Mesendoderm (in vitro differentiated cells): ENCODE data around the gene FABP3.
A peak's percentile ranks its signal among the peaks of the same experiment; 100 is the strongest.

Experiments
- DNase-seq: peaks from one replicate; pipeline ENCODE4 v3.0.0; 2013
- H2AK5ac ChIP-seq: 2 replicates; pipeline ENCODE4 v1.6.1; 2013; ENCODE audit warnings: low read length, inconsistent platforms
- H2BK120ac ChIP-seq: 2 replicates; pipeline ENCODE4 v1.6.1; 2013; ENCODE audit warnings: low read depth, mild to moderate bottlenecking, low read length, moderate library complexity, mixed read lengths
- H2BK15ac ChIP-seq: replicated peaks from 2 replicates; pipeline ENCODE4 v1.6.1; 2013; ENCODE audit warnings: low read depth, mild to moderate bottlenecking, moderate library complexity
- H2BK5ac ChIP-seq: 2 replicates; pipeline ENCODE4 v1.6.1; 2013; ENCODE audit warnings: low read length, inconsistent platforms
- H3K18ac ChIP-seq: 2 replicates; pipeline ENCODE4 v1.6.1; 2013; ENCODE audit warnings: mild to moderate bottlenecking, low read length, mixed read lengths
- H3K23ac ChIP-seq: one replicate; pipeline ENCODE4 v1.6.1; 2013; ENCODE audit warnings: low read length
- H3K27ac ChIP-seq: 2 replicates; pipeline ENCODE4 v1.5.1; 2013; ENCODE audit warnings: low read depth, mild to moderate bottlenecking, inconsistent platforms, low read length, moderate library complexity
- H3K27me3 ChIP-seq: 2 replicates; pipeline ENCODE4 v1.6.1; 2013; ENCODE audit warnings: low read length, control low read depth, mild to moderate bottlenecking, inconsistent platforms; ENCODE audit not compliant: insufficient read depth, poor library complexity
- H3K36me3 ChIP-seq: 2 replicates; pipeline ENCODE4 v1.6.1; 2013; ENCODE audit warnings: low read length, inconsistent platforms; ENCODE audit not compliant: control insufficient read depth, insufficient read depth
- H3K4ac ChIP-seq: one replicate; pipeline ENCODE4 v1.6.1; 2013; ENCODE audit warnings: low read depth, mild to moderate bottlenecking, low read length, moderate library complexity
- H3K4me1 ChIP-seq: 2 replicates; pipeline ENCODE4 v1.6.1; 2013; ENCODE audit warnings: low read depth, low read length, inconsistent platforms; ENCODE audit not compliant: control insufficient read depth
- H3K4me2 ChIP-seq: 2 replicates; pipeline ENCODE4 v1.6.1; 2013; ENCODE audit warnings: low read length
- H3K4me3 ChIP-seq: 2 replicates; pipeline ENCODE4 v1.5.1; 2013; ENCODE audit warnings: mild to moderate bottlenecking, low read length
- H3K56ac ChIP-seq: one replicate; pipeline ENCODE4 v1.6.1; 2013; ENCODE audit warnings: low read length
- H3K79me1 ChIP-seq: 2 replicates; pipeline ENCODE4 v1.6.1; 2013; ENCODE audit warnings: low read length, inconsistent platforms
- H3K79me2 ChIP-seq: 2 replicates; pipeline ENCODE4 v1.6.1; 2013; ENCODE audit warnings: mild to moderate bottlenecking, low read length; ENCODE audit not compliant: control insufficient read depth, insufficient read depth
- H3K9ac ChIP-seq: 2 replicates; pipeline ENCODE4 v1.6.1; 2013; ENCODE audit warnings: low read length, inconsistent platforms
- H4K5ac ChIP-seq: one replicate; pipeline ENCODE4 v1.6.1; 2013; ENCODE audit warnings: low read length
- H4K8ac ChIP-seq: one replicate; pipeline ENCODE4 v1.6.1; 2013; ENCODE audit warnings: low read depth, mild to moderate bottlenecking, control low read depth, low read length, moderate library complexity
- WGBS: extraction: QIAGEN DNeasy Blood & Tissue Kit; methylation state at CpG from one replicate; pipeline ENCODE4 v1.1.7; 2013; ENCODE audit warnings: low lambda C conversion rate, missing lambda C conversion rate; ENCODE audit not compliant: insufficient coverage; ENCODE audit errors: extremely low coverage; 5-methylcytosine and 5-hydroxymethylcytosine counted together

FABP3 gene

GRCh38 chr1:31381394-31382294 lies 8.8 kb upstream of the FABP3 start:
- no peaks in the 10 kb centered on the region for H3K36me3 ChIP-seq
- H3K23ac ChIP-seq, result no peak overlapping the region
- H3K56ac ChIP-seq, result no peak overlapping the region
- no peak overlapping the region for H2BK15ac ChIP-seq
- no peak overlapping the region for H3K4me2 ChIP-seq
- no peak overlapping the region for H4K5ac ChIP-seq
- H3K4ac ChIP-seq, result no peak overlapping the region
- H2AK5ac ChIP-seq, result no peak overlapping the region
- H3K4me1 ChIP-seq, result no peaks in the 10 kb centered on the region
- H3K4me3 ChIP-seq, result no peak overlapping the region
- no peaks in the 10 kb centered on the region for H3K27me3 ChIP-seq
- no peaks in the 10 kb centered on the region for H3K79me2 ChIP-seq
- H4K8ac ChIP-seq, result no peak overlapping the region
- no CpG with 5 or more reads among the region's 6 CpGs for WGBS
- H3K9ac ChIP-seq, result no peak overlapping the region
- no peak overlapping the region for H3K27ac ChIP-seq
- no peak for DNase-seq
- no peak overlapping the region for H2BK5ac ChIP-seq
- H2BK120ac ChIP-seq, result no peak overlapping the region
- H3K18ac ChIP-seq, result no peak overlapping the region
- no peaks in the 10 kb centered on the region for H3K79me1 ChIP-seq

- DNase-seq, result no peak
- no peak overlapping the region for H4K5ac ChIP-seq
- H4K8ac ChIP-seq, result no peak overlapping the region
- no peak overlapping the region for H3K4me2 ChIP-seq
- no peaks in the 10 kb centered on the region for H3K79me2 ChIP-seq
- no peak overlapping the region for H3K4me3 ChIP-seq
- H3K9ac ChIP-seq, result no peak overlapping the region
- no peak overlapping the region for H2BK120ac ChIP-seq
- no peak overlapping the region for H3K56ac ChIP-seq
- no peaks in the 10 kb centered on the region for H3K79me1 ChIP-seq
- H3K4ac ChIP-seq, result no peak overlapping the region
- no peak overlapping the region for H3K27ac ChIP-seq
- H3K23ac ChIP-seq, result no peak overlapping the region
- H2AK5ac ChIP-seq, result no peak overlapping the region
- H3K36me3 ChIP-seq, result no peaks in the 10 kb centered on the region
- H3K4me1 ChIP-seq, result no peaks in the 10 kb centered on the region
- H3K18ac ChIP-seq, result no peak overlapping the region
- WGBS, result no CpG with 5 or more reads among the region's 3 CpGs
- no peak overlapping the region for H2BK5ac ChIP-seq
- H3K27me3 ChIP-seq, result no peaks in the 10 kb centered on the region
- H2BK15ac ChIP-seq, result no peak overlapping the region
Measured at GRCh38 chr1:31380181-31380580, 7.3 kb upstream of the FABP3 start.

GRCh38 chr1:31378001-31378400 lies 5.1 kb upstream of the FABP3 start:
- H3K4me2 ChIP-seq, result no peak overlapping the region
- H2BK120ac ChIP-seq, result no peak overlapping the region
- H2AK5ac ChIP-seq, result no peak overlapping the region
- no peak overlapping the region for H3K27ac ChIP-seq
- no peaks in the 10 kb centered on the region for H3K79me2 ChIP-seq
- H3K79me1 ChIP-seq, result no peaks in the 10 kb centered on the region
- no peak overlapping the region for H3K9ac ChIP-seq
- no peaks in the 10 kb centered on the region for H3K27me3 ChIP-seq
- no peak overlapping the region for H3K23ac ChIP-seq
- H3K4ac ChIP-seq, result no peak overlapping the region
- no peak overlapping the region for H4K8ac ChIP-seq
- H3K4me3 ChIP-seq, result no peak overlapping the region
- no peaks in the 10 kb centered on the region for H3K36me3 ChIP-seq
- DNase-seq, result no peak
- no peaks in the 10 kb centered on the region for H3K4me1 ChIP-seq
- no peak overlapping the region for H2BK5ac ChIP-seq
- H4K5ac ChIP-seq, result no peak overlapping the region
- no peak overlapping the region for H3K56ac ChIP-seq
- H2BK15ac ChIP-seq, result no peak overlapping the region
- no peak overlapping the region for H3K18ac ChIP-seq

GRCh38 chr1:31377364-31377863 lies 4.5 kb upstream of the FABP3 start:
- Histone ChIP-seq H3K23ac (no peak overlapping the region), H4K8ac (no peak overlapping the region), H2BK5ac (no peak overlapping the region), H2BK15ac (no peak overlapping the region), H3K4ac (no peak overlapping the region), H3K27me3 (no peaks in the 10 kb centered on the region), H3K4me3 (no peak overlapping the region), H3K56ac (no peak overlapping the region), H2BK120ac (no peak overlapping the region), H3K27ac (no peak overlapping the region), H4K5ac (no peak overlapping the region), H3K4me2 (no peak overlapping the region), H2AK5ac (no peak overlapping the region), H3K4me1 (peaks cover 3% of the 10 kb centered on the region), H3K79me1 (no peaks in the 10 kb centered on the region), H3K9ac (no peak overlapping the region), H3K79me2 (no peaks in the 10 kb centered on the region), H3K36me3 (no peaks in the 10 kb centered on the region), H3K18ac (no peak overlapping the region)
- no peak for DNase-seq
- WGBS, result no CpG with 5 or more reads among the region's 3 CpGs

GRCh38 chr1:31376375-31377134 lies 3.7 kb upstream of the FABP3 start:
- Histone ChIP-seq H3K4me2 (no peak overlapping the region), H3K27me3 (no peaks in the 10 kb centered on the region), H2BK5ac (no peak overlapping the region), H3K9ac (no peak overlapping the region), H3K4me1 (peaks cover 3% of the 10 kb centered on the region), H3K56ac (no peak overlapping the region), H3K36me3 (no peaks in the 10 kb centered on the region), H3K79me1 (no peaks in the 10 kb centered on the region), H3K4ac (no peak overlapping the region), H4K5ac (no peak overlapping the region), H3K18ac (no peak overlapping the region), H3K4me3 (no peak overlapping the region), H3K79me2 (no peaks in the 10 kb centered on the region), H4K8ac (no peak overlapping the region), H3K23ac (no peak overlapping the region), H3K27ac (no peak overlapping the region), H2AK5ac (no peak overlapping the region), H2BK120ac (no peak overlapping the region), H2BK15ac (no peak overlapping the region)
- no CpG with 5 or more reads among the region's 8 CpGs for WGBS
- peak; percentile 89 for DNase-seq
